Ovary (tissue), 9 donors: ENCODE data around the gene SMG6. TPM values are rescaled to one million over a fixed set of nuclear protein-coding genes. Genes with fewer than 3 reads are reported as not detected.

Experiments
- DNase-seq, 5 donors: peaks; one replicate each; pipeline ENCODE4 v3.0.0-alpha.2; 2019 to 2020
- H3K27ac ChIP-seq, 2 donors: fragments of 200-600 bp; one replicate each; pipeline versions ENCODE4 v1.5.1 to v1.8.0; 2019 to 2022
- H3K27me3 ChIP-seq: fragments of 200-600 bp; one replicate; pipeline ENCODE4 v1.8.0; 2022
- H3K36me3 ChIP-seq: fragments of 200-600 bp; sonication (generic); one replicate; pipeline ENCODE4 v1.5.1; 2019
- H3K4me1 ChIP-seq: one replicate; pipeline ENCODE4 v1.8.1; 2013; ENCODE audit warnings: mild to moderate bottlenecking, moderate library complexity; ENCODE audit not compliant: insufficient read depth
- H3K4me3 ChIP-seq: fragments of 200-600 bp; sonication (generic); one replicate; pipeline ENCODE4 v1.5.1; 2017
- H3K9me3 ChIP-seq, 2 donors: fragments of 200-600 bp in 1 of 2; sonication (generic) in 1 of 2; one replicate each; pipeline versions ENCODE4 v1.5.1 to v1.8.1; 2013 to 2019; ENCODE audit warnings: mild to moderate bottlenecking in 1 of 2, moderate library complexity in 1 of 2
- EP300 ChIP-seq: sonication (generic); formaldehyde crosslinking; IDR thresholded peaks from one replicate; pipeline ENCODE4 v1.6.1; 2017; ENCODE audit warnings: antibody characterized with exemption
- POLR2A ChIP-seq: fragments of 450-650 bp; IDR thresholded peaks from one replicate; pipeline ENCODE4 v1.6.1; 2017; ENCODE audit warnings: antibody characterized with exemption, mild to moderate bottlenecking, moderate library complexity
- WGBS, 3 donors: extraction: QIAGEN DNeasy Blood & Tissue Kit in 1 of 3; methylation state at CpG; one replicate each; pipeline versions ENCODE4 v1.1.5 to v1.1.7; 2013 to 2017; 5-methylcytosine and 5-hydroxymethylcytosine counted together
- intact Hi-C, 4 donors: fragments of 100-400 bp; cut with DNase I; formaldehyde crosslinking; loops; one replicate each; pipeline versions ENCODE4 v1.11.0 to v1.15.1; 2022 to 2023
- polyA plus RNA-seq, 2 donors: library from polyadenylated mRNA; stranded (reverse); fragments of 200-250 nt in 1 of 2; fragments of 350-450 nt in 1 of 2; fragmentation: Illumina TruSeq in 1 of 2; extraction: RNeasy Lipid Tissue Mini Kit (QIAGEN cat#74804) in 1 of 2; gene quantifications; one replicate each; pipeline ENCODE4 v1.2.3, GENCODE V29; 2013 to 2014
- total RNA-seq, 7 donors: library from RNA; depleted of rRNA in 2 of 7; stranded (reverse); fragments of >200 nt in 2 of 7; fragmentation: NEBNext Ultra II Directional in 3 of 7; extraction: Animal tissue kit (Norgen Biotek cat#: 25700) in 3 of 7; gene quantifications; one replicate each; pipeline versions ENCODE4 v1.1.0 to v1.2.4, GENCODE V29; 2016 to 2023
- TF ChIP-seq, protein P1 (sequence below), 3 donors: fragments of 450-650 bp in 2 of 3; fragments of 200-600 bp in 1 of 3; IDR thresholded peaks; one replicate each; pipeline versions ENCODE4 v1.5.1 to v1.8.0; 2016 to 2022; ENCODE audit warnings: antibody characterized with exemption in 3 of 3, mild to moderate bottlenecking in 1 of 3
- donor health status: DM: no; HTN: no; CAD: no; lungs with moderate emphysema.
- donor health status: DM: no; HTN: no; CAD: no.
- donor health status: Bipolar disorder and iron deficiency.
- donor health status: DM: yes; HTN: yes; CAD: no.
- donor health status: DM: no; HTN: no; CAD: no.
- donor health status: DM: yes; HTN: yes; CAD: no.

The SMG6 gene
- total and polyA plus RNA-seq, 9 donors: 33.8 to 66.0 (median 51.0) TPM

- H3K36me3 ChIP-seq: no peaks in the 10 kb centered on the region
- no peak overlapping the region for H3K27ac ChIP-seq
- H3K27me3 ChIP-seq: no peaks in the 10 kb centered on the region
- TF ChIP-seq POLR2A: no peak
- no peaks in the 10 kb centered on the region for H3K9me3 ChIP-seq
- no peaks in the 10 kb centered on the region for H3K4me1 ChIP-seq
- H3K4me3 ChIP-seq: no peak overlapping the region
- WGBS, 3 donors: 93 to 97% (median 94%) methylated on average over 5 of the region's 5 CpGs
- intact Hi-C loops: no loop called here
- DNase-seq: no peak
These were observed 13.6 kb downstream of the SMG6 start for GRCh38 chr17:2289878-2290478.

- H3K4me3 ChIP-seq: no peak overlapping the region
- H3K27me3 ChIP-seq: no peaks in the 10 kb centered on the region
- 83 to 87% (median 86%) methylated on average over 7 of the region's 7 CpGs for WGBS, 3 donors
- no peak overlapping the region for H3K27ac ChIP-seq
- H3K4me1 ChIP-seq: no peaks in the 10 kb centered on the region
- no peaks in the 10 kb centered on the region for H3K9me3 ChIP-seq
- H3K36me3 ChIP-seq: no peaks in the 10 kb centered on the region
- no peak for TF ChIP-seq POLR2A
- TF ChIP-seq EP300: no peak
- TF ChIP-seq, protein P1, sequence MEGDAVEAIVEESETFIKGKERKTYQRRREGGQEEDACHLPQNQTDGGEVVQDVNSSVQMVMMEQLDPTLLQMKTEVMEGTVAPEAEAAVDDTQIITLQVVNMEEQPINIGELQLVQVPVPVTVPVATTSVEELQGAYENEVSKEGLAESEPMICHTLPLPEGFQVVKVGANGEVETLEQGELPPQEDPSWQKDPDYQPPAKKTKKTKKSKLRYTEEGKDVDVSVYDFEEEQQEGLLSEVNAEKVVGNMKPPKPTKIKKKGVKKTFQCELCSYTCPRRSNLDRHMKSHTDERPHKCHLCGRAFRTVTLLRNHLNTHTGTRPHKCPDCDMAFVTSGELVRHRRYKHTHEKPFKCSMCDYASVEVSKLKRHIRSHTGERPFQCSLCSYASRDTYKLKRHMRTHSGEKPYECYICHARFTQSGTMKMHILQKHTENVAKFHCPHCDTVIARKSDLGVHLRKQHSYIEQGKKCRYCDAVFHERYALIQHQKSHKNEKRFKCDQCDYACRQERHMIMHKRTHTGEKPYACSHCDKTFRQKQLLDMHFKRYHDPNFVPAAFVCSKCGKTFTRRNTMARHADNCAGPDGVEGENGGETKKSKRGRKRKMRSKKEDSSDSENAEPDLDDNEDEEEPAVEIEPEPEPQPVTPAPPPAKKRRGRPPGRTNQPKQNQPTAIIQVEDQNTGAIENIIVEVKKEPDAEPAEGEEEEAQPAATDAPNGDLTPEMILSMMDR (IDR thresholded peaks at IDR 0.05): no peak
- no peak for DNase-seq
- intact Hi-C loops: loop anchor here in 3 of 4 donors (5.0 kb wide), 3 partner anchors 36 to 381 kb away; partner anchors contain the start of gene HIC1 (in 1 of the 3)
These were observed 20.3 kb downstream of the SMG6 start for GRCh38 chr17:2283302-2283701.

DNA sequence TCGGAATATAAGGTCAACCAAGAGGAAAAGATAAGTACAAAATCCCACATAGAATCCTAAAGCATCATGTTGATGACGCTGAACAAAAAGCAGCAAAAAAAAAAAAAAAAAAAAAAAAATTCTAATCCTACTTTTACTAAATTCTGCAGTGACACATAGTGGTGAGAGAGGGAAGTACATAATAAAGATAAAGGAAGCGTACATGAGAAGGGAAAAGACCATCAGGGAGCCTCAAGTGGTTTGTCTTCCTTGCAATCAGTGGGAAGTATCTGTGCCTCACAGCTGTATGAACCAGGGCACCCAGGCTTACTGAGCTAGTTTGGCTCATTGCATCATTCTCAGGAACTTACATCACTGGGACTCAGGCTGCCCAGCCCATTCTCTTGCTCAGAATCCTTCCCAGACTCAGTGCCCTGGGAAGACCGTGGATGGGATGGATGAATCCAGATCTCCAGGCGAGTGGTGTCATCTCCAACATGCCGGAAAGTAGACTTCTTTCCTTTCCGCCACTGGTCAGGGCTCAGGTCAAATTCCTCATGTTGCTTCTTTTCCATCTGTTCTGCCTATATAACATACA is 21.2 kb downstream of the SMG6 start:
- intact Hi-C loops: loop anchor here in 3 of 4 donors (5.0 kb wide), 3 partner anchors 35 to 380 kb away; partner anchors contain the start of gene HIC1 (in 1 of the 3)
- TF ChIP-seq POLR2A (no peak), EP300 (no peak)
- TF ChIP-seq, protein P1 (IDR thresholded peaks at IDR 0.05): peak; percentile 26 to 54 (median 51)
- Histone ChIP-seq H3K4me1 (no peaks in the 10 kb centered on the region), H3K27ac (no peak overlapping the region), H3K36me3 (no peaks in the 10 kb centered on the region), H3K4me3 (no peak overlapping the region), H3K9me3 (no peaks in the 10 kb centered on the region), H3K27me3 (no peaks in the 10 kb centered on the region)
- DNase-seq: no peak
- 43 to 51% (median 44%) methylated on average over 7 of the region's 7 CpGs for WGBS, 3 donors

- Histone ChIP-seq H3K4me1 (no peaks in the 10 kb centered on the region), H3K9me3 (no peaks in the 10 kb centered on the region), H3K36me3 (no peaks in the 10 kb centered on the region), H3K4me3 (no peak overlapping the region), H3K27ac (no peak overlapping the region), H3K27me3 (no peaks in the 10 kb centered on the region)
- 92 to 94% (median 92%) methylated on average over 9 of the region's 9 CpGs for WGBS, 3 donors
- intact Hi-C loops: loop anchor here in 3 of 4 donors (5.0 kb wide), 4 partner anchors 32 to 377 kb away; partner anchors contain the start of gene HIC1 (in 1 of the 3)
- no peak for DNase-seq
- TF ChIP-seq POLR2A (no peak), EP300 (no peak)
- TF ChIP-seq, protein P1 (IDR thresholded peaks at IDR 0.05): no peak
These were observed 23.9 kb downstream of the SMG6 start for GRCh38 chr17:2279707-2280106.
